Upper lobe of left lung (tissue), 6 donors: ENCODE data around the gene UST. TPM values are rescaled to one million over a fixed set of nuclear protein-coding genes. Genes with fewer than 3 reads are reported as not detected.
"Not testable (repeated sequence)": the region's sequence is repeated elsewhere in the genome, so short reads cannot be mapped to it uniquely, and the experiment has no call there.

Source experiments
- ATAC-seq, 2 donors: fragments of 200-7000 bp; cut with Tn5 transposase; one replicate each; pipeline ENCODE4 v1.9.1; 2022; ENCODE audit warnings: mild to moderate bottlenecking in 2 of 2, moderate library complexity in 2 of 2; ENCODE audit not compliant: low FRiP score in 2 of 2
- DNase-seq, 2 donors: peaks; one replicate each; pipeline ENCODE4 v3.0.0-alpha.2; 2019 to 2020
- H3K27ac ChIP-seq, 4 donors: fragments of 200-600 bp; sonication (generic); one replicate each; pipeline ENCODE4 v1.5.1; 2016 to 2019
- H3K27me3 ChIP-seq, 4 donors: fragments of 200-600 bp; sonication (generic); one replicate each; pipeline ENCODE4 v1.5.1; 2017 to 2019
- H3K36me3 ChIP-seq, 4 donors: fragments of 200-600 bp; sonication (generic); one replicate each; pipeline ENCODE4 v1.5.1; 2016 to 2019
- H3K4me1 ChIP-seq, 4 donors: fragments of 200-600 bp; sonication (generic); one replicate each; pipeline ENCODE4 v1.5.1; 2018 to 2019
- H3K4me3 ChIP-seq, 4 donors: fragments of 200-600 bp; sonication (generic); one replicate each; pipeline ENCODE4 v1.5.1; 2017 to 2019; ENCODE audit warnings: mild to moderate bottlenecking in 2 of 4, moderate library complexity in 1 of 4
- H3K9me3 ChIP-seq, 4 donors: fragments of 200-600 bp; sonication (generic); one replicate each; pipeline ENCODE4 v1.5.1; 2018 to 2019
- EP300 ChIP-seq, 4 donors: sonication (generic); formaldehyde crosslinking; IDR thresholded peaks; one replicate each; pipeline ENCODE4 v1.5.1; 2017; ENCODE audit warnings: antibody characterized with exemption in 4 of 4, control low read depth in 2 of 4
- POLR2A ChIP-seq, 4 donors: fragments of 450-650 bp; IDR thresholded peaks; one replicate each; pipeline ENCODE4 v1.5.1; 2016 to 2017; ENCODE audit warnings: antibody characterized with exemption in 4 of 4, mild to moderate bottlenecking in 2 of 4
- POLR2AphosphoS5 ChIP-seq, 2 donors: sonication (generic); formaldehyde crosslinking; IDR thresholded peaks; one replicate each; pipeline ENCODE4 v1.5.1; 2017; ENCODE audit warnings: antibody characterized with exemption in 2 of 2
- WGBS, 2 donors: methylation state at CpG; one replicate each; pipeline ENCODE4 v1.1.5; 2017 to 2018; 5-methylcytosine and 5-hydroxymethylcytosine counted together
- total RNA-seq, 6 donors: library from RNA; depleted of rRNA in 4 of 6; stranded (reverse); fragments of >200 nt in 4 of 6; gene quantifications; one replicate each; pipeline versions ENCODE4 v1.1.0 to v1.2.1, GENCODE V29; 2016 to 2021
- TF ChIP-seq, protein P1 (sequence below), 6 experiments: fragments of 450-650 bp in 4 of 6; fragments of 200-600 bp in 2 of 6; sonication (generic) in 2 of 6; IDR thresholded peaks; one replicate each; pipeline ENCODE4 v1.5.1; 2016 to 2019; ENCODE audit warnings: antibody characterized with exemption in 6 of 6
- donor health status: DM: no; HTN: no; CAD: no; lungs with moderate emphysema.
- donor health status: DM: no; HTN: yes; CAD: no; lungs with severe emphysema.

The UST gene
- total RNA-seq, 6 donors from 2014 or later, result 10.2 to 21.6 (median 14.2) TPM

DNA sequence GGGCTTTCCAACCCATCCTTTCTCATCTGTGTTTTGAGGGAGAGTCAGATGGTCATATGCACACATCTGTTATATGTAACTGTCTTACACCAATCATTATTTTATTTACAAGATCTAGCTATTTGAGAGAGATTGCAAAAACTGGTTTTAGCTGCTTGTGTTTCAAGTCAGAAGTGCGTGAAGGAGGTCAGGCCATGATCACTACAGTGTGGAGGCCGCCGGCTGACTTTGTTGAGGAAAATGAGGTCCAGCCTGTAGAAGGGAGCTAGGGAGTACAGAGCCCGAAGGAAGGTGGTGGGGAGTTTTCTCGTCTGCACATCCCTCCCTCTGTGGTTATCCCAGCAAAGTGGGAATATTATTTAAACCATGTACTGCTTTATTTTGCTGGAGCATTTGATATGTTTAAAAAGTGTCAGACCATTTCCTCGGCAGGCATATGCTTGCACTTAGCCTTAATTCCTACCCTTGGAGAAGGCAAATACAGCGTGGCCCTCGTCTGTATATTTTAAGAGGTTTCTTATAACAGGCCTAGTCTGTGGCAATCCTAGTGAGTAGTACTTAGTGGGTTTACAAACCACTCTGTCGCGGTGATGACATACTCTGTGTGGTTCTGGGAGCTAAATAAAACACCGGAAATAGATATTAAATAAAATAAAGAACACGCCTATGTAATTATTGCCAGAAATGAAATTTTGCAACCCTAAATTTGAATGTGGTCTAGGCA, 95.6 kb downstream of the UST start:
- Histone ChIP-seq H3K4me3 (no peak overlapping the region), H3K27ac (peak overlapping the region in 1 of 4 donors; percentile 54), H3K36me3 (no peaks in the 10 kb centered on the region), H3K4me1 (peaks cover 0 to 5% (median 1%) of the 10 kb centered on the region in 4 donors), H3K9me3 (no peaks in the 10 kb centered on the region), H3K27me3 (no peaks in the 10 kb centered on the region)
- 75 to 76% methylated on average over 12 of the region's 12 CpGs for WGBS, 2 donors
- peak; percentile 43 to 79 for ATAC-seq
- DNase-seq, result peak in 1 of 2 donors; percentile 58
- TF ChIP-seq EP300 (IDR thresholded peaks at IDR 0.05) (peak in 1 of 4 donors; percentile 54), POLR2AphosphoS5 (IDR thresholded peaks at IDR 0.05) (no peak)

DNA sequence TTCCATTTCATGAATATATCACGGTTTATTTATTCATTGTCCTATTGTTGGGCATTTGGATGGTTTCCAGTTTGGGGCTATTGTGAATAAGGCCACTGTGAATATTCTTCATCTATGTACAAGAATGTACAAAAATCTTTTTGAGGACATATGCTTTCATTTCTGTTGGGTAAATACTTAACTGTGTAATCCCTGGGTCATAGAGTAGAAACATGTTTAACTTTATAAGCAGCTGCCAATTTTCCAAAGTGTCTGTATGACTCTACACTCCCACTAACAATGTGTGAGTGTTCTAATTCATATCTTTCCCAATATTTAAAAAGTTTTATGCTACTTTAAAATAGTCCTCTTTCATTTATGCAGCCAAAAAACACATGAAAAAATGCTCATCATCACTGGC, 98.6 kb downstream of the UST start:
- Histone ChIP-seq H3K4me1 (peaks cover 0 to 5% (median 2%) of the 10 kb centered on the region in 4 donors), H3K27ac (no peak overlapping the region), H3K27me3 (no peaks in the 10 kb centered on the region), H3K9me3 (no peaks in the 10 kb centered on the region), H3K4me3 (no peak overlapping the region), H3K36me3 (no peaks in the 10 kb centered on the region)
- TF ChIP-seq POLR2A (IDR thresholded peaks at IDR 0.05) (no peak), POLR2AphosphoS5 (IDR thresholded peaks at IDR 0.05) (no peak), EP300 (IDR thresholded peaks at IDR 0.05) (no peak)
- TF ChIP-seq, protein P1, sequence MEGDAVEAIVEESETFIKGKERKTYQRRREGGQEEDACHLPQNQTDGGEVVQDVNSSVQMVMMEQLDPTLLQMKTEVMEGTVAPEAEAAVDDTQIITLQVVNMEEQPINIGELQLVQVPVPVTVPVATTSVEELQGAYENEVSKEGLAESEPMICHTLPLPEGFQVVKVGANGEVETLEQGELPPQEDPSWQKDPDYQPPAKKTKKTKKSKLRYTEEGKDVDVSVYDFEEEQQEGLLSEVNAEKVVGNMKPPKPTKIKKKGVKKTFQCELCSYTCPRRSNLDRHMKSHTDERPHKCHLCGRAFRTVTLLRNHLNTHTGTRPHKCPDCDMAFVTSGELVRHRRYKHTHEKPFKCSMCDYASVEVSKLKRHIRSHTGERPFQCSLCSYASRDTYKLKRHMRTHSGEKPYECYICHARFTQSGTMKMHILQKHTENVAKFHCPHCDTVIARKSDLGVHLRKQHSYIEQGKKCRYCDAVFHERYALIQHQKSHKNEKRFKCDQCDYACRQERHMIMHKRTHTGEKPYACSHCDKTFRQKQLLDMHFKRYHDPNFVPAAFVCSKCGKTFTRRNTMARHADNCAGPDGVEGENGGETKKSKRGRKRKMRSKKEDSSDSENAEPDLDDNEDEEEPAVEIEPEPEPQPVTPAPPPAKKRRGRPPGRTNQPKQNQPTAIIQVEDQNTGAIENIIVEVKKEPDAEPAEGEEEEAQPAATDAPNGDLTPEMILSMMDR (IDR thresholded peaks at IDR 0.05), result no peak
- 62% methylated on average over 1 of the region's 1 CpG for WGBS, 2 donors
- ATAC-seq (no peak), DNase-seq (no peak)

DNA sequence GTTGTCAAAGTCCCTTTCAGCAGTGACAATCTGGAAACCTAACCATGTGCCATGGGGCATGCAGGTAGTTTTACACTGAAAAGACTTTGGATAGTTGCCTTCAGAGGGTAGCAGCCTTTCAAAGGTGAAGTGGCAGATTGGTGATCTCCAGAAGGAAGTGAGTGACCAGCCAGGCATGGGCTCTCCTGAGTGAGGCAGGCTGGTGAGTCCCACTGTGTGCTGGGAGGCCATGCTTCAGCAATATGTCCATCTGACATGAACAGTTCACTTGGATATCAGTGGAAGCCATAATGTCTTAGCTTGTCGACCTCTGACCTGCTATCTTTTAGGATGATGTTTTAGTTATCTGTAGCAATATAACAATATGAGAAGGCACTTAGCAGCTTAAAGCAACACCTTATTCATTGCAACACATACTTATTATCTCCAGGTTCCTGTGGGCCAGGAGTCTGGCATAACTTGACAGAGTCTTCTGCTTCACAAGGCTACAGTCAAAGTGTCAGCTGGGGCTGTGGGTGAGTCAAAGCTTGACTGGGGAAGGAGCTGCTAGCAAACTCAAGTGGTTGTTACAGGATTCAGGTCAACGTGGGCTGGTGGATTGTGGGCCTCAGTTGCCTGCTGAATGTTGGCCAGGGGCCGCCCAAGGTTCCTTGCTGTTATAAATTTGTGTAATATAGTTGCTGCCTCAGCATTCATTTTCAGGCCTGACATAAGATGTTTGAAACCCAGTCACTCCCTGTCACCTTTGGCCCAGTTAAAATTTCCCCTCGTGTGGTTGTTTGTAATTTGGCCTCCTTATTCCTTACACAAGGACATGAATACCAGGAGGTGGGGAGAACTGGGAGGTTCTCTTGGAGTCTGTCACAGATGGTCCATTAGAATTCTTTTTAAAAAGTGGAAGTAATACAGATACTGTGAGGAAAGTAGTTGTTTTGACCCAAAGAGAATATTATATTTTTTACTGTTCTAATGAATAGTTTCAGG, 100.2 kb downstream of the UST start:
- H3K4me1 ChIP-seq, result peaks cover 0 to 5% (median 2%) of the 10 kb centered on the region in 4 donors
- H3K27me3 ChIP-seq, result no peaks in the 10 kb centered on the region
- no peak for TF ChIP-seq EP300 (IDR thresholded peaks at IDR 0.05)
- no peak for TF ChIP-seq POLR2AphosphoS5 (IDR thresholded peaks at IDR 0.05)
- no peak for TF ChIP-seq POLR2A (IDR thresholded peaks at IDR 0.05)
- TF ChIP-seq, protein P1 (IDR thresholded peaks at IDR 0.05), result no peak
- no peaks in the 10 kb centered on the region for H3K36me3 ChIP-seq
- no peak overlapping the region for H3K27ac ChIP-seq
- DNase-seq (no peak), ATAC-seq (peak in 1 of 2 donors; percentile 38)
- no peaks in the 10 kb centered on the region for H3K9me3 ChIP-seq
- no peak overlapping the region for H3K4me3 ChIP-seq
- WGBS, 2 donors, result 65 to 74% methylated on average over 4 of the region's 4 CpGs

DNA sequence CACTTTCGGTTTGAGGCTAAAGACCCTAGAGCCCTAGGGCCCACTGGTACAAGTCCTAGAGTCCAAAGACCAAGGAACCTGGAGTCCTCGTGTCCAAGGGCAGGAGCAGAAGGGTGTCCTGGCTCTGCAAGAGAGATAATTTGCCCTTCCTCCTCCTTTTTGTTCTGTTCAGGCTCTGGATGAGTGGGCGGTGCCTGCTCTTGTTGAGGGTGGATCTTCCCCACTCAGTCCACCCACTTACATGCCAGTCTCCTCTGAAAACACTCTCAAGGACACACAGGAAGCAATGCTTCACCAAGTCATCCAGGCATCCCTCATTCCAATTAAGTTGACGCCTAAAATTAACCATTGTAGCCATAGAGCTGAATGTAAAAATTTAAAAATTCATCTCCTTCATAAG, 102.1 kb downstream of the UST start:
- TF ChIP-seq POLR2AphosphoS5 (IDR thresholded peaks at IDR 0.05) (no peak), EP300 (IDR thresholded peaks at IDR 0.05) (no peak), POLR2A (IDR thresholded peaks at IDR 0.05) (no peak)
- TF ChIP-seq, protein P1 (IDR thresholded peaks at IDR 0.05), result no peak
- Histone ChIP-seq H3K4me1 (peaks cover 0 to 5% (median 2%) of the 10 kb centered on the region in 4 donors), H3K4me3 (no peak overlapping the region), H3K36me3 (no peaks in the 10 kb centered on the region), H3K27me3 (no peaks in the 10 kb centered on the region), H3K27ac (no peak overlapping the region), H3K9me3 (no peaks in the 10 kb centered on the region)
- DNase-seq (no peak), ATAC-seq (no peak)
- WGBS, 2 donors, result 81 to 92% methylated on average over 3 to 4 of the region's 4 CpGs

DNA sequence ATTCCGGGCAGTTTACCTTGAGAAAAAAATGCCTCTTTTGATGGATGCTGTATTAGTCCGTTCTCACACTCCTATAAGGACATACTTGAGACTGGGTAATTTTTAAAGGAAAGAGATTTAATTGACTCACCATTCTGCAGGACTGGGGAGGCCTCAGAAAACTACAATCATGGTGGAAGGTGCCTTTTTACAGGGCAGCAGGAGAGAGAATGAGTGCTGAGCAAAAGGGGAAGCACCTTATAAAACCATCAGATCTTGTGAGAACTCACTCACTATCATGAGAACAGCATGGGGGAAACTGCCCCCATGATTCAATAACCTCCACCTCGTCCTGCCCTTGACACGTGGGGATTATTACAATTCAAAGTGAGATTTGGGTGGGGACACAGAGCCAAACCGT, 102.6 kb downstream of the UST start:
- not testable (repeated sequence) for H3K27me3 ChIP-seq, H3K27ac ChIP-seq, DNase-seq, H3K36me3 ChIP-seq, ATAC-seq, H3K4me1 ChIP-seq, H3K4me3 ChIP-seq, H3K9me3 ChIP-seq
- WGBS, 2 donors, result 62 to 69% methylated on average over 5 of the region's 5 CpGs
